Activated CD8-positive, alpha-beta memory T cell treated with anti-CD3 and anti-CD28 coated beads, Interleukin-2, amount 50 U/mL, for 24 hours (primary cell): ENCODE results near the gene HNRNPU.

ENCODE experiments used
- DNase-seq: peaks from one replicate; pipeline ENCODE4 v3.0.0-alpha.2; 2020; ENCODE audit errors: extremely low read depth

HNRNPU gene

GRCh38 chr1:244802556-244803239 lies 61.6 kb downstream of the HNRNPU start:
- DNase-seq: no peak

- no peak for DNase-seq
These were observed 62.3 kb downstream of the HNRNPU start for GRCh38 chr1:244802041-244802440.

GRCh38 chr1:244801246-244801645 lies 63.1 kb downstream of the HNRNPU start:
- DNase-seq: no peak

GRCh38 chr1:244800821-244801220 lies 63.5 kb downstream of the HNRNPU start:
- no peak for DNase-seq
